ENCODE data around the gene GCNT2.

GRCh38 chr6:10640412-10640811, 119.3 kb downstream of the GCNT2 start:
- no peak for TF ChIP-seq CTCF (IDR thresholded peaks at IDR 0.05 in 8 of 11, conservative IDR thresholded peaks at IDR 0.05 in 3 of 11)
- no peak for TF ChIP-seq POLR2AphosphoS5 (IDR thresholded peaks at IDR 0.05)
- TF ChIP-seq POLR2A (IDR thresholded peaks at IDR 0.05) = no peak

Measured in spleen (tissue), 7 donors.